ENCODE results near the gene ZMAT5.
"Not testable (repeated sequence)": the region's sequence is repeated elsewhere in the genome, so short reads cannot be mapped to it uniquely, and the experiment has no call there.

Gene ZMAT5

GRCh38 chr22:29765905-29766631 lies 739 bp downstream of the ZMAT5 start:
- TF ChIP-seq CTCF (IDR thresholded peaks at IDR 0.05; ENCODE audit: low read depth, low read length) = no peak
- no peak for DNase-seq (ENCODE audit: extremely low read depth, low read depth)

- no peak for TF ChIP-seq CTCF (IDR thresholded peaks at IDR 0.05; ENCODE audit: low read depth, low read length)
- no peak for DNase-seq (ENCODE audit: extremely low read depth, low read depth)
These were observed 4.5 kb downstream of the ZMAT5 start for GRCh38 chr22:29762263-29762662.

- no peak for TF ChIP-seq CTCF (IDR thresholded peaks at IDR 0.05; ENCODE audit: low read depth, low read length)
- DNase-seq (ENCODE audit: extremely low read depth, low read depth) = no peak
These were observed 7.8 kb downstream of the ZMAT5 start for GRCh38 chr22:29758959-29759358.

GRCh38 chr22:29758068-29758622 lies 8.7 kb downstream of the ZMAT5 start:
- no peak for TF ChIP-seq CTCF (IDR thresholded peaks at IDR 0.05; ENCODE audit: low read depth, low read length)
- DNase-seq (ENCODE audit: extremely low read depth, low read depth) = no peak

GRCh38 chr22:29757096-29757495 lies 9.7 kb downstream of the ZMAT5 start:
- DNase-seq (ENCODE audit: extremely low read depth, low read depth) = no peak
- no peak for TF ChIP-seq CTCF (IDR thresholded peaks at IDR 0.05; ENCODE audit: low read depth, low read length)

GRCh38 chr22:29756341-29756740 lies 10.5 kb downstream of the ZMAT5 start:
- TF ChIP-seq CTCF (IDR thresholded peaks at IDR 0.05; ENCODE audit: low read depth, low read length) = no peak
- DNase-seq (ENCODE audit: extremely low read depth, low read depth) = no peak

- no peak for TF ChIP-seq CTCF (IDR thresholded peaks at IDR 0.05; ENCODE audit: low read depth, low read length)
- DNase-seq (ENCODE audit: extremely low read depth, low read depth) = no peak
These were observed 10.9 kb downstream of the ZMAT5 start for GRCh38 chr22:29755889-29756288.

- not testable (repeated sequence) for DNase-seq (ENCODE audit: extremely low read depth, low read depth)
These were observed 12.0 kb downstream of the ZMAT5 start for GRCh38 chr22:29754658-29755395.

Data from AG09319 (cell line).